CD4-positive, alpha-beta T cell treated with Interleukin-17A for 1 hour (primary cell): ENCODE measurements around the gene IL1RAPL2.

Experiments
- DNase-seq: peaks from one replicate; pipeline ENCODE4 v3.0.0-alpha.2; 2020

Gene IL1RAPL2

DNA sequence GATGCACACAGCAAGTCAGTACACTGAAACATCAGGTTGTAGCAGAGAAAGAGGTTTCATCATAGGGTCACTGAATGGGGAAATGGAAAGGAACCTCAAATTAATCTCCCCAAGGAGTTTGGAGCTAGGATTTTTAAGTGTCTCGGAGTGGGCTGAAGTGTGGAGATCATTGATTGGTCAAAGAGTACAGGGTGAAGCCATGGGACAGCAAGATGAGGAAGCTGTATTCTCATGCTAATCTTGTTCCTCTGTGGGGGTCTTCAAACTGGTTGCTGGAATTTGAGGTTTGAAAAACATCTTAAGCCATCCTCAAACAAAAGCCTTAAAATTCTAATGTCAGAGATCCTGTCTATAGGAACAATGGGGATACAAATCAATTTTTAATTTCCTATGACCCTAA, 733.3 kb downstream of the IL1RAPL2 start:
- DNase-seq, result no peak

DNA sequence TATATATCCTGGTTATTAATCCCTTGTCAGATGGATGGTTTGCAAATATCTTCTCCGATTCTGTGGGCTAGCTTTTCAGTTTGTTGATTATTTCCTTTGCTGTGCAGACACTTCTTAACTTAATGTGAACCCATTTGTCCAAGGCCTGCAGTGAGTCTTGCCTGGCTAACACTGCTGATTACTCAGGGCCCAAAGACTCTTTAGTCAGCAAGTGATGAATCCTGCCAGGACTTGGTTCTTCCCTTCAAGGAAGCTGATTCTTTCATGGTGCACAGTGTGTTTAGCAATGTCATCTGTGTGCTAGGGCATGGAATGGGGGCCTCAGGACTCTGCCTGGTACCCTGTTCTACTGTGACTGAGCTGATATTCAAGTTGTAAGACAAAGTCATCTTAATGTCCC, 736.2 kb downstream of the IL1RAPL2 start:
- DNase-seq, result no peak

DNA sequence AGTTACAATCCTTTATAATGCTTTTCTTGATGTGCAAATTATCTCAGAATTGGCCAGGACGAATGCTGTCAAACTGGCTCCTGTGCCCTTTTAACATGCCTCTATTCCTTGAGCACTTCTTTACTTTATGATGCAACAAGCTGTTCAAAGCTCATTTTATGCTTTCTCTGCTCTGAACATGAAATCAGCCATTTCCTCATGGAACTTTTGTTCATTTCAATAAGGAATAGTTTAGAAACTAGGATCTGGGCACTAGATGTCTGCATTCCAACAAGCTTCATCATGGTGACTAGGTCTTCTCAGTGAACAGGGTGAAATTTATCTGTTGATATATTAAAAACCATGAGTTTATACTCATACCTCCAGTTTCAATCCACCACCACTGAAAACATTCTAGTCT, 741.8 kb downstream of the IL1RAPL2 start:
- no peak for DNase-seq

DNA sequence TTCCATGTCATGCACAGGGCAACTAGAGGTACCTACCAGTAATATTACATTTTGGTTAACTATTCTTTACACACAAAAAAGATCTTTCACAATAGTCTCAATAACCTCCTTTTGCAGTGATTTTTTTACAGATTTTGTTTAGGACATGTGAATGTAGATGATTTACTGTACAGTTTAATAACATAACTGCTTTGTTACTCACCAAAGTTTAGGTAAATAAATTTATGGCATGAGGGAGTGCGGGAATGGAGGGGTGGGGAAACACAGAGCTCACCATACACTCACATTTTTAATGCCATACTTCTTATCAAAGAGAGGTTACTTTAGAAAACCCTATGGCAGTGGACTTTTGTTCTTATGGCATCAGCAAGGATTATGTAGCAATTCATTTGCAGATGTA, 747.6 kb downstream of the IL1RAPL2 start:
- no peak for DNase-seq

DNA sequence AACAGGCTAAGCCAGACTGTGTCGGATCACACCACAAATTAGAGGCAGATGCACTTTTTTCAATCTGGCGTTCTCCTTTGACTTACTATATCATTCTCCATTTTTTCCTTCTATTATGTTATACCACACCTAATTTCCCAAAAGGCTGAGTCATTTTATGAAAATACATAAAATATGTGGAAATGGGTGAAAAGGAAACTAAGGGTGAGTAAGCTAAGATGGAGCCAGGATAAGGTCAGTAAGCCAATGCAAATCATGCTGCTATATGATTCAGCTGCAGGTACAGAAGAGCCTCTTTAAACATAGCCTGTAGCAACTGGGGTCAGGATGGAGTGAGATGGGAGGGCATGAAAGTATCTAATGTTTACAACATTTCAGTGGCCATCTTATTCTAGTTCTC, 748.5 kb downstream of the IL1RAPL2 start:
- no peak for DNase-seq

DNA sequence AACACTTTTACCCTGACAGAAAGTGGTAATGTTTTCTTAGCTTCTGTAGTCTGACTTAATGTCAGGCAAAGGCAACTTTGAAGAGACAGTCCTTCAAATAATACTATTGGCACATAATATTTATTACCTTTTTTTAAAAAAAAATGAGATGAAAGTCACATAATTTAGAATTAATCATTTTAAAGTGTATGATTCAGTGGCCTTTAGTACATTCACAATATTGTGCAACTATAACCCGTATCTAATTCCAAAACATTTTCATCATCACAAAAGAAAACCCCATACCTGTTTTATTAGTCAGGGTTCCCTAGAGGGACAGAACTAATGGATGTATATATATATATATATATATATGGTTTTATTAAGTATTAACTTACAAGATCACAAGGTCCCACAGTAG, 749.2 kb downstream of the IL1RAPL2 start:
- DNase-seq, result no peak

DNA sequence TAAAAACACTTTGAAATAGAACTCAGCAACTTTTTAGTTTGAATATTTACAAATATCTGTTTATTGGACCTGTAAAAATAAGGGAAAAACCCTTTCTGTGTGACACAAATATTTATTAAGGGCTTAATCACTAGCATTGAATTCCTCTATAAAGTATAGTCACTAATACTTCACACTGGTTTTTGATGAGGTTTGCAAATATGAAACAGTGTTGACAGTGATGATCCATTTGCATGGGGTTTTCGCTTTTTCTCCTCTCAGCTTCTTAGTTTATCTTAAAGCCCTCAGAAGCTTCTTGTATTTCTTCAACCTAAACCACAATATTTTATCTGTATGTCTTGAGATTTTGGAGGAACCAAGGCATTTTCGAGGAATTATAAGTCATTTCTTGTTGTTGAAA, 751.1 kb downstream of the IL1RAPL2 start:
- no peak for DNase-seq

DNA sequence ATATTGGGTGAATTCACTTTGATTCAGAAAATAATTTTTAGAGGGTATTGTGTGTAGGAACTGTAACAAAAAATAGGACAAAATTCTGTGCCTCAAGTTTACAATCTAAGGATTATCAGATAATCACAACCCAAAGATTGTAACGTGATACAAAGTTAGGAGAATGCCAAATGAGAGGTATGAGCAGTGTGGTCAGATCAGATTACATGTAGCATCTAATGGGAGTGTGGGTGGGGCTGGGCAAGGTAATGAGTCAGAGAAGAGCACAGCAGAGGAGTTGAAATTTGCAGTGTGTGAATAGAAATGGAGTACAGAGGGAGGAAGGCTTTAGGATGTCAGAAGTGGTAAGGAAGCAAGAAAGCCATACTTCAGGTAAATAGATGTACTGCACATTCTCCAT, 757.9 kb downstream of the IL1RAPL2 start:
- no peak for DNase-seq

DNA sequence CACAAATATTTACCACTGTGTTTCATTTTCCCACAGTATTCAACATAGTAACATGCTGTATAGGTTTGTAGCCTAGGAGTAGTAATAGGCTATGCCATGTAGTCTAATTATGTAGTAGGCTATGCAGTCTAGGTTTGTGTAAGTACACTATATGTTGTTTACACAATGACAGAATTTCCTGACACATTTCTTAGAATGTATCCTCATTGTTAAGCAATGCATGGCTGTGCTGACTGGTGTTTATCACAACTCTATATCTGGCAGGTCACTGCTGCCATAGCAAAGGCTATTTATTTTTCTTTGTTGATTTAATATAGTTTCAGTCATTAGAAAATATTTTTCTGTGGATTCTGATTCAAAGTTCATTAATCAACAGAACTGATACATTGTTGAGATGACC, 762.8 kb downstream of the IL1RAPL2 start:
- DNase-seq, result no peak

DNA sequence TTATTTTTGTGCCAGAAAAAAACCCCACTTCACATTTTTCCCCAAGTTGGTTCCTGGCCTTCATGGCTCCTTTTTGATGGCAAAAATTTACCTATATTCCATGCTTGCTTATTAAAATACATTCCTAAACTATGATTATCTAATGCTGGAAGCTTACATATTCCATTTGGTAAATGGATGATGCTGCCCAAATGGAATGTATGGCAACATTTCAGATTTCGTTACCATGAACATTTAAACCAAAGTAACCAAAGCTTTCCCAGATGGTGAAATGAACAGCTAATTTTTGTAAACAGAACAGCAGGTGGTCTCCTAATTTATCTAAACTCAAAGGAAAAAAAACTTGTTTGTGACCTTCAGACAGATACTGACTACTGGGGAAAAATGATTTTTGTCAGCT, 765.2 kb downstream of the IL1RAPL2 start:
- DNase-seq, result no peak

DNA sequence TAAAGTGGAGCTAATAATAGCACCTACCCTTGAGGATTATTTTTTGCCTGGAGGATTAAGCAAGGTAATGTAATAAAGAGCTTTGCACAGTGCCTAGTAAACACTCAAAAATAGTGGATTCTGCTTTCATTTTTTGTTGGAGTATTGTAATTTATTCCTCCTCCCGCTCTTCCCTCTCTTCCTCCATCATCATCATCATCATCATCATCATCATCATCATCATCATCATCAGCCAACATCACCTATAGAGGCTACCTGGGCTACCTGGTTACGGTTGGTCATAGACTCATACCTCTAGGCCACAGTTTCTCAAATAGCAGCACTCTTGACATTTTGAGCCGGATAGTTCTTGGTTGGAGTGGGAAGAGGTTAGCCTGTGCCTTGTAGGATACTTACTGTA, 781.4 kb downstream of the IL1RAPL2 start:
- DNase-seq, result no peak

DNA sequence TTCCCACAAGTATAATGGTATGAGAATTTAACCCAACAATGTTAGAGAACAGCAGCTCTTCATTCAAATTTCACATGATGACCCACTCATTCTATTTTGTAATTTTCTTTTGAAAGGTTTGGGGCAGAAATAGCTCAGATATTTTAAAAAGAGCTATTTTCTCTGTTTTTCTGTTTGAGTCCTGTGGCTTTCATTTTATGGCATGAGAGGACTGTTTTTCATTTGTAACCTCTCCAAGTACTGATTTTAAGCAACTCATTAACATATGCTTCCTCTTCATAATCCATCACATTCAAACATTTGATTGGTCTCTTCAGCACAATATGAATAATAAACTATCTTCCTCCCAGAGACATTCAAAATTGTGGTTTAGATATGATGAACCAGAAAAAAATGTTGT, 783.5 kb downstream of the IL1RAPL2 start:
- DNase-seq, result no peak

DNA sequence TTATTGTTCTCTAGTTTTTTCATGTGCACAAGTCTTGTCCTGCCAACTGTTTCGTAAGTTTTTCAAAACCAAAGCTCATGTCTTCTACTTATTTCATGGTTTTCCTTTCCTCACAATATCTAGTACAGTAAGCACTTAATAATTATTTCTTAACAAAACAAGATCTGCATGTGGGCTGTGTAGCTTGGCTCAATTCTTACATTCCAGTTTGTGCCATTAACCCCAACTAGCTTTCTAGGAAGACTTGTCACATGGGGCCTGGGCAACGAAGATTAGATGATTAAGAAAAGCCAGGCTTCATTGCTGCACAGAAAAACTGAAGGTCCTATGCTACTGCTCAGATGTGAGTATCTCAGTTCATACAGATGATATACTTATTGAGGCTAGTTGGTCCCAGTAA, 809.8 kb downstream of the IL1RAPL2 start:
- DNase-seq, result no peak

DNA sequence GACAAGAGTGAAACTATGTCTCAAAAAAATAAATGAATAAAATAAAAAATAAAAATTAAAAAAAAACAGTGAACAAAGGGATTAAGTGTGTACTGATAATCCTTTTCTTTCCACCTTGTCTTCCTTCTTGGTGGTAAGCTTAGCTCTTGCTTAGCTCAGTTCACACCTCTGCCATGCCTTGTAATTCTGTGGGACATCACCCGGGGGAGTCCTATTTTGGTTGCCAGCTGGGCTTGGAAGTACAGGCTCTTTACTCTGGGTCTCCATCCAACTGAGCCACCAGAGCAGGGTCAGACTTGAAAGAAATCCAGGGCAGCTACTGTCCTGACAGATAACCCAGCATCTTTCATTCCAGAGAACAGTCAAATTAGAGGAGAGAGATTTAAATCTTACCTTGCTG, 858.7 kb downstream of the IL1RAPL2 start:
- no peak for DNase-seq

DNA sequence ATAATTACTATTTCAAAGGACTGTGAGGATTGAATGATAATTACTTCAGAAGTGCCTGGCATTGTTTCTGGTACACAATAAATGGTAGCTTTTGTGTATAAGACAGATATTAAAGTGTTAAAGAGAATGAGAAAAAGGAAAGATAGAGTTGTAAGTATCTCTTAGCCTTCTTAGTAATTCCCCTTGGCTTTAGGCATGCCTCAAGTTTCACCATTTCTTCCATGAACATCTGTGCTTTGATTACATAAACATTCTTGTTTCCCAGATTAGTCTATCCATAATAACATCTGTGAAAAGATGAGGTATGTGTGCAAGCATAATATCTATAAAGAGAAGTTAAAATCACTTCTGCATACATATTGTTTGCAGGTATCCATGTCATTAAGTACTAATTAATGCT, 885.4 kb downstream of the IL1RAPL2 start:
- no peak for DNase-seq

DNA sequence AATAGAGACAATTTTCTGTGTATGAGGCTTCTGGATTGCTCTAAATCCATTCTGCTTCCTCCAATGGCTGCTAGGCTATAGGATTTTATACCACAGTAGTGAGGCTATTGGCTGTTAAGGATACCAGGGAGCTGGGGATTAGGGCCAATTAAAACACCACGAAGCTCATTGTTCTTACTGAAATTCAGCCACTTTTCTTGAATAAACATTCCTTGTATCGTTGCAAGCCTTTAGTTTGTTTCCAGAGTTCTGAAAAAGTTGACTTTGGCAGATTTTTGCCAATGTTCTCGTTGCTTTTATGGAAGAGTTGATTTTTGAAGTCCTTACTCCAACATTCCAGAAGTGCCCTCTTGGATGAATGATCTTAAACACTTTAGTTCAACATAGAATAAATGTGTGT, 892.8 kb downstream of the IL1RAPL2 start:
- DNase-seq, result no peak

DNA sequence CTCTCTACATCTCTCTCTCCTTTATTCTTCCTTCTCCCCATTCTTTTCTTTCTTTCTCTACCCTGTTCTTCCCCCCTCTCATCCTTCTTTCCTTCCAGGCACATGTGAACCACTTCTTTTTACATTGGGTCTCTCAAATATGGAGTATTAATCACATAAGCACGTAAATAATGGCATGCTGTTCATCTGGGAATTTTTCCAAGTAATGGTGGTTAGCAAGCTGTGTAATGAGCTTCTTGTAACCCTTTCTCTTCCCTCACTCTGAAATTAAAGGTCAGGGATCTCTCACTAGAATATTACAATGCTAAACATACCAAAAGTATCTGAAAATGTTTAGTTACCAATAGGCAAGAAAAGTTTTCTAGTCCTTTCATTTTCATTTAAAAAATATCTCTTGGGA, 894.4 kb downstream of the IL1RAPL2 start:
- DNase-seq, result no peak

DNA sequence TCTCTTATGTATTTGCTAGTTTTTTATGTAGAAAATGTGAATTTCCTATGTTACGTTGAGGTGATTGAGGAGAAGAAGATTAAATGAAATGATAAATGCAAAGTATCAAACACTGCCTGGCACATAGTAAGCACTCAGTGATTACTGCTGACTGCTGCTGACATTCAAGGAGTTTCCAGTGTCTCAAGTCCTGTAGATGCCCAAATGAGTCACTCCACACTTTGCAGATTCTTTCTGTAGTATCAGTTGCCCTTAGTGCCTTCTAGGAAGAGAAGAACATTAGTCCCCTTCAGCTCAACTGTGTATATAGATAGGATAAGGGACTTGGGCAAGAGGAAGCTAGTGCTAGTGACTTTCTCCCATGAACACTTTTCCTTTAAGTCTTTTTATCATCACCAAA, 895.0 kb downstream of the IL1RAPL2 start:
- DNase-seq, result no peak

DNA sequence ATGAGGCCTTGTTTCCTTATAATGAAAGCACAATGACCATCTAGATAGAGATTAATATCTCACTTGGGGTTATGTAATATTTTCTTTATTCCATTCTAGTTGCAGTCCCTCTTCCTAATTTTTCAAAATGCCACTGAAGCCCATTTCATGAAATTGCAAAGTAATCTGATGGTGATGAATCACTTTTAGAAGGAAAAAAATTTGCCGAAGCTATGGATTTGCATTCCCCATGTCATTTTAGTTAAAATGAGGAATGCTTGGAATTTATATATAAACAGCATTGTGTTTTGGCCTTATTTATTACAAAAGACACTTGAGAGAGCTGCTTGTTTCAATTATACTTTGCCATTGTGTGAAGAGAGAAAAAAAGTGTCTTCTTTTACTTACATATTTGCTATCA, 896.2 kb downstream of the IL1RAPL2 start:
- no peak for DNase-seq

DNA sequence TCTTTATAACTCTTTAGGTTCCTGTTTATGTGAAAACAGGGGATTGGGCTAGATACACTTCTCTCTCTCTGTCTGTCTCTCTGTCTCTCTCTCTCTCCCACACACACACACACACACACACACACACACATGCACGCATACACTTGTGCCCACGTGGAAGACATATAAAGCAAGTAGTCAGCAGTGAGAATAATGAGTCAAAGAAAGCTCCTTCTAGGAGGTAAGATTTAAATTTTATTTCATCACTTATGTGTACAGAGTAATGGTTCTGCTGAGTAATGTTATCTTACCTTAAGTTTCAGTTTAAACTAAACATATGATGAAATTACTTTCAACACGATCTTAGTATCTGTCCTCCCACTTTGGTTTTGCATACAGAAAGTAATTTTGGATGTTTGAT, 897.5 kb downstream of the IL1RAPL2 start:
- DNase-seq, result no peak

DNA sequence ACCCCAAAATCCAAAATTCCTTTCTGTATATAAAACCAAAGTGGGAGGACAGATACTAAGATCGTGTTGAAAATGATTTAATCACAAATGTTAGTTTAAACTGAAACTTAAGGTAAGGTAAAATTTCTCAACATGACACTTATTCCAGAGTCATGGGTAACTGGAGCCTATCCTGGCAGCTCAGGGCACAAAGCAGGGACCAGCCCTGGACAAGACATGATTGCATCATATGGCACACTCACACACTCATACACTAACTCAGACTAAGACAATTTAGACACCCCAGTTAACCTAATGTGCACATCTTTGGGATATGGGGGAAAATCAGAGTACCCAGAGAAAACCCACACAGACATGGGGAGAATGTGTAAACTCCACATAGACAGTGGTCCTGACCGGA, 898.6 kb downstream of the IL1RAPL2 start:
- DNase-seq, result no peak

DNA sequence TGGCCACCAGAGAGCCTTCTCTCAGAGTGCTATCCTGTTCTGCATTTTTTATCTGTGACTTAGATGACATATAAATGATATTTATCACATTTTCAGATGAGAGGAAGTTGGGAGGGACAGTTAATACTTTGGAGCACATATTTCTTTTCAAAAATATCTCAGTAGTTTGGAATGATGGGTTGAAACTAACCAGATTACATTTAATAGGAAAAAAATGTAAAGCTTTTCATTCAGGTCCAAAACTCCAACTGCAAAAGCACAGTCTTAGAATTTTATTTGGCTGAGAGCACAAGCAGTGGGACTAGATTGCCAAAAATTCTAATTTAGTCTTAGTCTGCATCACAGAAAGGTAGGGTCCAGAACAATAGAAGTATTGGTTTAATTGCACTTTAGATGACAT, 902.7 kb downstream of the IL1RAPL2 start:
- DNase-seq, result no peak

DNA sequence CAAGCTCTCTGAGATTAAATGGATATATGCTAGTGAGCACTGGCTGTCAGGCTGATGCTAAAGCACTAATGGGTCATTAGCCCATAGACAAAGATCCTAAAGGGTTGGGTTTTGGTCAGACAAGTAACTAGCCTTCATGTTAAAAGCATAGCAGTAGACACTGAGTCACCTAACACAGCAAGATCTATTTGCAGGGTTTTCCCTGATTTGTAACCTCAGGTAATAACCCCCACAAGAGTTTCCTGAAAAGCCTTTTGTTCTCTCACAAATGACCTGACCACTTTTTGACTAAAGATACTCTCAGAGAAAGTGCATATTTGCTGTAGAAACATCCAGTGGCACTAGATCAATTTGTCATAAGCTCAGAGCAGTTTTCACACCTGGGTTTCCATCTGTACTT, 905.6 kb downstream of the IL1RAPL2 start:
- DNase-seq, result no peak

DNA sequence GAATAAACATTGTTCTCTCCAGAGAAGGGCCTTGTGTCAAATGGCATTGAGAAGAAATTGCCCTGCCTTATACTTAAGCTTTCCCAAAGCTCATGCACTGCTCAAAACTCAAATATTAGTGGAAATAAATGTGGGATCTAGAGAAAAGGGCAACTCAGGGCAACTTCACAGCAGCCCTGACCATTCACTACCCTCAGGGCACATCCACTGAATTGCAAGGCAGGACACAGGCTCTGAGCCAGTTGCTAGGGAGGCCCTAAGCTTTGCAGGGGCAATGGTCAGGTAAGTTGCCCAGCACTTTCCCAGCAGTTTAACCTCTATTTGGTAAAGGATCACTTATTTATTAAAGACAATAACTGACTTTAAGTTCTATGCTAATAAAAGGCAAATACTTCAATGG, 909.8 kb downstream of the IL1RAPL2 start:
- no peak for DNase-seq

DNA sequence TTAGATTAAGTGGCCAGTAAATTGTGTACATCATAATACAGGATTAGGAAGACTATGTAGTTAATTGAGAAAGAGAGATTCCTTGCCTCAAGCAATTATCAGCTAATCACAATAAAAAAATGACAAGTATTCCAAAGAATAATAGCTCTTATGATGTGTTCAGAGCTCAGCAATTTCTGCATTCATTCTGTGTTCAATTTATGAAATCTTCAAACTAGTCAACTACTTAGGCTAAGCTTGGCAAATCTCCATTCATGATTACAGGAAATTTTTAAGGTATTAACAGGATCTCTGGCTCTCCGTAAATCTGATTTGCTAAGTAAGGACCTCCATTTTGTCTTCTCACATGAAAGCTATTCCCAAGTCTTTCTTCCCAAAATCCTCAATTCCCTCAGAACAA, 911.4 kb downstream of the IL1RAPL2 start:
- DNase-seq, result no peak

DNA sequence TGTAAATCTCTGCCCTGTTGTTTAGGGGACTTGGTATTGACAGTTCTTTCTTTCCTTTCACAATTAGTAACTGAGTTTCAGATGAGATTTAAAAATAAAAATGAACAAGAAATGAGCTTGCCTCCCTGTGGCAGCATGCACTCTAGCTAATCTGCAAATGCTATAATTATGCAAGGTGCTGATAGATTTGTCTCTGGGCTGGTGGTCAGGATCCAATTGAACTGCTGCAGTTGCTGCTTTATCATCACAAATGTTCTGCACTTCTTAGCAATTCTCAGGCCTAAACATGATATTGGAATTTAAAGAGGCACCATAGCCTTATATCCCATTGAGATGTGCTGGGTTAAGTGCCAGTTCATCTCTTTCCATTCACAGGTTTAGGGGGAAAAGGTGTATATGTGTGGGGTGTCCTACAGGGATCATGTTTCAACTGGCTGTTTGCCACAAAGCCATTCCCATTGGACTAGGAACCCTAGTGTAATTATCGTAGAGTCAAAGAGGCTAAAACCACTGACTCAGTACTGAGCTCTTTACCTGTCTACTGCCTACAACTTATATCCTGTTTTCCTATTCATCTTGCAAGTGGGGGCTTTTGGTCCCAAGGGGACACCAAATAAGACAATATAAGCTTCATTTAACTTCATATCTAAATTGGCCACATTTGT, 914.8 kb downstream of the IL1RAPL2 start:
- DNase-seq, result no peak
